ENCODE measurements around the gene RNF214. TPM values are rescaled to one million over a fixed set of nuclear protein-coding genes. Genes with fewer than 3 reads are reported as not detected.
A peak's percentile ranks its signal among the peaks of the same experiment; 100 is the strongest.

Gene RNF214
- total and polyA plus RNA-seq, 7 donors = 12.4 to 39.4 (median 31.0) TPM

GRCh38 chr11:117218133-117218915 lies 14.1 kb upstream of the RNF214 start:
- peak overlapping the region; percentile 13 for H3K4me3 ChIP-seq
- no peaks in the 10 kb centered on the region for H3K9me3 ChIP-seq
- H3K4me1 ChIP-seq = peaks cover 48% of the 10 kb centered on the region
- ATAC-seq = no peak
- peak overlapping the region; percentile 62 for H3K27ac ChIP-seq
- intact Hi-C loops (cut with DNase I) = loop anchor here in 1 of 2 donors (5.0 kb wide), 1 partner anchor 36 kb away; no protein-coding TSS in a partner anchor
- peaks cover 10 to 70% of the 10 kb centered on the region in 2 donors for H3K36me3 ChIP-seq (ENCODE audit: insufficient read depth in 1 of 2, low read depth in 1 of 2)
- no peak for DNase-seq
- H3K27me3 ChIP-seq (ENCODE audit: insufficient read depth in 3 of 3, low read length in 2 of 3) = no peaks in the 10 kb centered on the region
- 59 to 62% (median 62%) methylated on average over 15 of the region's 15 CpGs for WGBS, 3 donors
- no peak for TF ChIP-seq CTCF (IDR thresholded peaks at IDR 0.05)

- DNase-seq (no peak), ATAC-seq (no peak)
- peaks cover 10 to 70% of the 10 kb centered on the region in 2 donors for H3K36me3 ChIP-seq (ENCODE audit: insufficient read depth in 1 of 2, low read depth in 1 of 2)
- TF ChIP-seq CTCF (IDR thresholded peaks at IDR 0.05) = no peak
- H3K9me3 ChIP-seq = no peaks in the 10 kb centered on the region
- no peak overlapping the region for H3K4me3 ChIP-seq
- WGBS, 3 donors = 45 to 53% (median 50%) methylated on average over 9 of the region's 9 CpGs
- H3K27ac ChIP-seq = peak overlapping the region; percentile 62
- no peaks in the 10 kb centered on the region for H3K27me3 ChIP-seq (ENCODE audit: insufficient read depth in 3 of 3, low read length in 2 of 3)
- intact Hi-C loops (cut with DNase I) = loop anchor here in 1 of 2 donors (5.0 kb wide), 1 partner anchor 37 kb away; no protein-coding TSS in a partner anchor
- H3K4me1 ChIP-seq = peaks cover 48% of the 10 kb centered on the region
These were observed 13.5 kb upstream of the RNF214 start for GRCh38 chr11:117219001-117219400.

- Histone ChIP-seq H3K4me3 (no peak overlapping the region), H3K9me3 (no peaks in the 10 kb centered on the region), H3K27ac (peak overlapping the region; percentile 86), H3K36me3 (ENCODE audit: insufficient read depth in 1 of 2, low read depth in 1 of 2) (peaks cover 8 to 70% of the 10 kb centered on the region in 2 donors), H3K27me3 (ENCODE audit: insufficient read depth in 3 of 3, low read length in 2 of 3) (no peaks in the 10 kb centered on the region), H3K4me1 (peaks cover 48% of the 10 kb centered on the region)
- no peak for ATAC-seq
- 74 to 81% (median 81%) methylated on average over 8 of the region's 8 CpGs for WGBS, 3 donors
- intact Hi-C loops (cut with DNase I) = loop anchor here in 1 of 2 donors (5.0 kb wide), 1 partner anchor 37 kb away; no protein-coding TSS in a partner anchor
- no peak for TF ChIP-seq CTCF (IDR thresholded peaks at IDR 0.05)
- DNase-seq = no peak
These were observed 13.0 kb upstream of the RNF214 start for GRCh38 chr11:117219455-117219854.

- TF ChIP-seq CTCF (IDR thresholded peaks at IDR 0.05) = no peak
- Histone ChIP-seq H3K36me3 (ENCODE audit: insufficient read depth in 1 of 2, low read depth in 1 of 2) (peaks cover 3 to 70% of the 10 kb centered on the region in 2 donors), H3K27me3 (ENCODE audit: insufficient read depth in 3 of 3, low read length in 2 of 3) (no peaks in the 10 kb centered on the region), H3K27ac (peak overlapping the region; percentile 86), H3K4me1 (peaks cover 48% of the 10 kb centered on the region), H3K4me3 (no peak overlapping the region), H3K9me3 (no peaks in the 10 kb centered on the region)
- ATAC-seq (no peak), DNase-seq (no peak)
- intact Hi-C loops (cut with DNase I) = loop anchor here (2.0 to 10.0 kb wide), 5 partner anchors 37 to 255 kb away; no protein-coding TSS in a partner anchor
- 85 to 92% (median 92%) methylated on average over 4 of the region's 4 CpGs for WGBS, 3 donors
These were observed 12.5 kb upstream of the RNF214 start for GRCh38 chr11:117219995-117220394.
